ENCODE results near the gene DIAPH3. TPM values are rescaled to one million over a fixed set of nuclear protein-coding genes. Genes with fewer than 3 reads are reported as not detected.

DIAPH3 gene

GRCh38 chr13:59621773-59622172 lies 542.0 kb downstream of the DIAPH3 start:
- no peak overlapping the region for H3K4ac ChIP-seq (ENCODE audit: low read depth in 1 of 2, low read length in 2 of 2)
- H3K79me1 ChIP-seq (replicated peaks; ENCODE audit: low read length, poor library complexity, severe bottlenecking) = no peaks in the 10 kb centered on the region
- H2BK12ac ChIP-seq (ENCODE audit: low read length in 2 of 2) = no peak overlapping the region
- no peak overlapping the region for H2AFZ ChIP-seq (ENCODE audit: low read depth, low read length)
- no peaks in the 10 kb centered on the region for H3K36me3 ChIP-seq (ENCODE audit: control insufficient read depth in 1 of 2, insufficient read depth in 2 of 2, low read depth in 1 of 2, low read length in 2 of 2)
- no peak overlapping the region for H4K8ac ChIP-seq (ENCODE audit: low read length)
- no peak overlapping the region for H3K23ac ChIP-seq (ENCODE audit: low read length in 2 of 2)
- no peak overlapping the region for H3K18ac ChIP-seq (ENCODE audit: low read depth in 1 of 2, low read length in 2 of 2)
- H4K91ac ChIP-seq (ENCODE audit: low read length) = no peak overlapping the region
- H3K4me1 ChIP-seq (ENCODE audit: control insufficient read depth, insufficient read depth, low read depth, low read length) = no peaks in the 10 kb centered on the region
- no peak overlapping the region for H3K9ac ChIP-seq (ENCODE audit: low read length)
- H2BK5ac ChIP-seq (ENCODE audit: low read depth, low read length, poor library complexity, severe bottlenecking) = no peak overlapping the region
- H3K27me3 ChIP-seq (ENCODE audit: control insufficient read depth in 1 of 2, insufficient read depth in 1 of 2, low read length in 2 of 2) = peaks cover 0 to under 1% of the 10 kb centered on the region in 2 experiments
- no peak overlapping the region for H2BK120ac ChIP-seq (ENCODE audit: low read depth, low read length)
- H3K4me2 ChIP-seq (ENCODE audit: low read length, poor library complexity, severe bottlenecking) = no peak overlapping the region
- H3K4me3 ChIP-seq (ENCODE audit: insufficient read depth in 1 of 2, low read depth in 1 of 2, low read length in 2 of 2) = no peak overlapping the region
- peaks cover 14% of the 10 kb centered on the region for H3K9me3 ChIP-seq (ENCODE audit: control insufficient read depth, low read length)
- no peak overlapping the region for H3K14ac ChIP-seq (ENCODE audit: low read length in 2 of 2)
- H3K27ac ChIP-seq (ENCODE audit: low read length, poor library complexity, severe bottlenecking) = no peak overlapping the region
- DNase-seq = no peak
- H2AK5ac ChIP-seq (ENCODE audit: low read length, severe bottlenecking) = no peak overlapping the region
- no peak overlapping the region for H2BK15ac ChIP-seq (ENCODE audit: low read depth, poor library complexity, severe bottlenecking)

Small RNAs within 50 kb of the gene (small RNA-seq; reads per million reads assigned to genes)
- not detected for gene RN7SL375P (ENCODE audit: low read depth)
- not detected for gene RNY4P28 (ENCODE audit: low read depth)

All from mesenchymal stem cell (in vitro differentiated cells and primary cell).